Effector memory CD4-positive, alpha-beta T cell (primary cell): ENCODE data around the gene PLXNA4.

ENCODE experiments used
- DNase-seq, 3 donors: peaks; one replicate each; pipeline ENCODE4 v3.0.0-alpha.2; 2020
- H3K27ac ChIP-seq: 2 replicates; pipeline ENCODE4 v1.7.0; 2013; ENCODE audit warnings: mild to moderate bottlenecking, low read length, moderate library complexity; ENCODE audit not compliant: insufficient read depth, poor library complexity, severe bottlenecking
- H3K27me3 ChIP-seq: replicated peaks from 2 replicates; pipeline ENCODE4 v1.7.0; 2013; ENCODE audit warnings: mild to moderate bottlenecking, low read length; ENCODE audit not compliant: insufficient read depth, control insufficient read depth, poor library complexity, severe bottlenecking
- H3K36me3 ChIP-seq: 2 replicates; pipeline ENCODE4 v1.7.0; 2013; ENCODE audit warnings: mild to moderate bottlenecking, low read length, moderate library complexity; ENCODE audit not compliant: control insufficient read depth, insufficient read depth
- H3K4me1 ChIP-seq: 2 replicates; pipeline ENCODE4 v1.7.0; 2013; ENCODE audit warnings: low read length, mild to moderate bottlenecking; ENCODE audit not compliant: control insufficient read depth, insufficient read depth, poor library complexity, severe bottlenecking
- H3K4me3 ChIP-seq: 2 replicates; pipeline ENCODE4 v1.7.0; 2013; ENCODE audit warnings: low read length, low read depth, mild to moderate bottlenecking; ENCODE audit not compliant: insufficient read depth, poor library complexity, severe bottlenecking
- H3K9me3 ChIP-seq: 2 replicates; pipeline ENCODE4 v1.7.0; 2013; ENCODE audit warnings: mild to moderate bottlenecking, low read length, moderate library complexity; ENCODE audit not compliant: control insufficient read depth

Gene PLXNA4

DNA sequence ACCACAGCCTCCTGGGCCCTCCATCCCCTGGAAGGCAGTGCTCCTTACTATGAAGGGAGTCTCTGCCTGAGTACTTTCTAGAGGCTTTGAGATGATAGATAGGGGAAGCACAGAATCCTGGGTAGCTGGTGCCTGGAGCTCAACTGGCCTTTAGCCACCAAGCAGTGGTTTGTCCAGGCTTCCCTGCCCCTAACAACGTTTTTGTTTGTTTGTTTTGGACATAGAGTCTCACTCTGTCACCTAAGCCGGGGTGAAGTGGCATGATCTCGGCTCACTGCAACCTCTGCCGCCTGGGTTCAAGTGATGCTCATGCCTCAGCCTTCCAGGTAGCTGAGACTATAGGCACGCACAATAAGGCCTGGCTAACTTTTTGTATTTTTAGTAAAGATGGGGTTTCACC is 289.4 kb downstream of the PLXNA4 start:
- Histone ChIP-seq H3K27ac (no peak overlapping the region), H3K4me3 (no peak overlapping the region), H3K27me3 (no peaks in the 10 kb centered on the region), H3K4me1 (no peaks in the 10 kb centered on the region), H3K9me3 (no peaks in the 10 kb centered on the region), H3K36me3 (no peaks in the 10 kb centered on the region)
- DNase-seq = no peak

DNA sequence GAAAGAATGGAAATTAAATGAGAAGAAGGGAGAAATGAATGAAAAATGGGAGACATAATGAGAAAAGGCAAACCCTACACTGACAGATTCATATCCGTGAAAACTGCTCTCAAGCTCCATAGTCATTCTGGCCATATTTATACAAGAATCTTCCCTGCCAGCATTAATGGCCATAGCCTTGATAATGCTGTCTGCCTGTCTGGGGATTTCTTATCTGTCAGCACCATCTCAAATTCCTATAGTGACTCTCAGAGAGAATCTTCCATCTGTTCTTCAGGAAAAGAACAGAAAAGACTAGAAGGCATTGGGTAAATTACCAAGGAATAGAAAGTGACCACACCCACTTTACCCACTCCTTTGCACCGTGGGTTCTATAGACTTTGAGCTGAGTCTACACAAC is 295.9 kb downstream of the PLXNA4 start:
- Histone ChIP-seq H3K4me1 (no peaks in the 10 kb centered on the region), H3K36me3 (no peaks in the 10 kb centered on the region), H3K27me3 (no peaks in the 10 kb centered on the region), H3K9me3 (no peaks in the 10 kb centered on the region), H3K27ac (no peak overlapping the region), H3K4me3 (no peak overlapping the region)
- DNase-seq = no peak

DNA sequence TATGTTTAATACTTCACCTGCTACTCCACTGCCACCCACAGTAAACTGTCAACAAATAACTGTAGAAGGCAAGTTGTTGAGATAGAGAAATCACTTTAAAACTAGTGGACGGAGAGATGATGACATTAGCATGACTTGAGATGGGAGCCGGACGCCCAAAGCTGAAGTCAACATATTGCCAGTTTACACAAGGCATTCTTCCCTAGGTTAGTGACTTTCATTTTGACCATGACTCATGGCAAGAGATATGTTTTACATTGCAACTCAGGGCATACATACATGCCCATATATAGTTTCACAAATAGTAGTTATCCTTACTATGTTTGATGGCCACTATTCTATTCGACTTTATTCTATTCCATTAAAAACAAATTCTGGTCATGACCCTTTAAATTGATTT is 296.6 kb downstream of the PLXNA4 start:
- no peak overlapping the region for H3K27ac ChIP-seq

DNA sequence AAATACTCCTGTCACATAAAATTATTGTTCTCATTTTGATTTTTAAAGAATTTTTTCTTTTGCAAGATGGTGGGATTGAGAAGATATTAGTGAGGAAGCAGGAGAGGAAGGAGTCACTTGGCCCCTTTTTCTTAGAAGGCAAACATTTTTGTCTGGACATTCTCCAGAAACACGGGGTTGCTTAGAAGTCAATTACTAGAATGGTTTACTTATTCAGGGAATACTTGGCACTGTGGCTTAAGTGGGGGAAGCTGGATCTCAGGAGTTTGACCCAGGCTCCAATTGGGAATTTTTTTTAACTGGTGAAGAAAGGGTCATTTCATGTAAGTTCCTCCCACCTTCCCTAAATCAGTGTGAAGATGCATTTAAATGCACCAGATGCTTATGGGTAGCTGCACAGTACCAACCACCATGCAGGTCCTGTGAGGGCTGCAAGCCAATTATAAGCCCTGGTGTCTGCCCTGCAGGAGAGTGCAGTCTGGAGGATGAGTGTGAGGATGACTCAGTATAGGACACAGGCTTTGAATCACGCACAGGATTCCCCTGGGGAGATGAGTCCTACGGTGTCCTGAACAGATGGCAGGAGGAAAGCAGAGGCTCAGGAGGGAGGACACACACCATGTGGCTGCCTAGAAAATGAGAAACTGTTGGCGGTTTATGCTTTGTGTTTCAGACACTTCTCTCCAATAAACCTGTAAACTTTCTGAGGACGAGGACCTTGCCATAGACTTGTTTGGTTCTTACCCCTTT is 299.1 kb downstream of the PLXNA4 start:
- DNase-seq = no peak
- H3K9me3 ChIP-seq = no peaks in the 10 kb centered on the region
- H3K27me3 ChIP-seq = no peaks in the 10 kb centered on the region
- no peaks in the 10 kb centered on the region for H3K4me1 ChIP-seq
- no peak overlapping the region for H3K4me3 ChIP-seq
- no peaks in the 10 kb centered on the region for H3K36me3 ChIP-seq
- no peak overlapping the region for H3K27ac ChIP-seq

More for the DNA sequence above, 296.6 kb downstream of the PLXNA4 start:
- Histone ChIP-seq H3K4me3 (no peak overlapping the region), H3K9me3 (no peaks in the 10 kb centered on the region), H3K27me3 (no peaks in the 10 kb centered on the region), H3K36me3 (no peaks in the 10 kb centered on the region), H3K4me1 (no peaks in the 10 kb centered on the region)
- DNase-seq = no peak

DNA sequence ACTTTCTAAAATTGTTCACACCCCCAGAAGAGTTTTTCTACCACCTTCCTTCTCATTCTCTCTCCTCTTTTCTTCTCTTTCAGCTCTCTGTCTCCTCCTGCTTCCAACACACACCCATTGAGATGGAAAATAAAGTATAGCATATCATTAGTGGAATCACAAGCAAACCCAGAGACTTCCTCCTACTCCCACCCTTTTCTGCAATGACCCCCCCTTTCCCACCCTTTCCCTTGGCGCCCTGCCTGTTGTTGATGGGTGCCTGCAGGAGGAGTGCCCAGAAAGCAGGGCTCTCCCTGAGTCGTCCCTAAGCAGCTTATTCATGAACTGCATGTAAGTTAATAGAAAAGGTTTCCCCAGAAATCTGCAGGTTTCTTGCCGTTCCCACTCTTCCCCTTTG is 300.0 kb downstream of the PLXNA4 start:
- DNase-seq = no peak
- Histone ChIP-seq H3K27ac (no peak overlapping the region), H3K36me3 (no peaks in the 10 kb centered on the region), H3K4me3 (no peak overlapping the region), H3K4me1 (no peaks in the 10 kb centered on the region), H3K27me3 (no peaks in the 10 kb centered on the region), H3K9me3 (no peaks in the 10 kb centered on the region)

DNA sequence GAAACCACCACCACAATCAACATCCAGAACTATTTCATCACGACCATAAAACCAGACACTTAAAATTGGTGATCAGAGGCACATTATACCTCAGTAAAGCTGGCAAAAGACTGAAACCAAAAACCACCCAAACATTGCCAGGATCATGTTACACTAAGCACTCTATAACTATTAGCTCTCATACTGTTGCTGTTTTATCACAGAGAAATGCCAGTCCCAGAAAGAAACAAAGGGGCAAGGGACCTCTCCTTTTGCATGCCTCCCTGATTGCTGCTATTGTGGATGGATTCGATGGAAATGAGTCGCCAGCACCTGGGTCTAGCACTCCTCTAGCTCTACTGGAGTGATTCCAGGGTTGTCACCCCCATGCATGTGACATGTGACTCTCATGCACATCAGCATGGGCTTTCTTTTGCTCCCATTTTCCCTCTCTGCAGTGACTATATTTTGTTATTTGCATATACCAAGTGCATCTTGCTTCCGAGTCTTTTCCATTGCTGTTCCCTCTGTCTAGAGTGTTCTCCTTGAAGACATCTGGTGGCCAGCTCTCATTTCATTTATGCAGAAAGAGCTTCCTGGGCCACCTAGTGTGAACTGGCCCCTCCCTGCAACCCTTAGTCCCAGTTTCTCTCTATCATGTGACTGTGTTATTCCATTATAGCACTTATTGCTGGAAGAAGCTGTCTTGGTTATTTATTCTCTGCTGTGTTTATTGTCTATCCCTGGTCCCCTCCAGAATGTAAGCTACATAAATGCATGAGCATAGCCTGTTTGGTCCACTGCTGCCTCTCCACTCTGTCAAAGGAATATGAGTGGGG is 300.6 kb downstream of the PLXNA4 start:
- Histone ChIP-seq H3K36me3 (no peaks in the 10 kb centered on the region), H3K27me3 (no peaks in the 10 kb centered on the region), H3K9me3 (no peaks in the 10 kb centered on the region), H3K4me1 (no peaks in the 10 kb centered on the region), H3K4me3 (no peak overlapping the region), H3K27ac (no peak overlapping the region)
- DNase-seq = no peak

DNA sequence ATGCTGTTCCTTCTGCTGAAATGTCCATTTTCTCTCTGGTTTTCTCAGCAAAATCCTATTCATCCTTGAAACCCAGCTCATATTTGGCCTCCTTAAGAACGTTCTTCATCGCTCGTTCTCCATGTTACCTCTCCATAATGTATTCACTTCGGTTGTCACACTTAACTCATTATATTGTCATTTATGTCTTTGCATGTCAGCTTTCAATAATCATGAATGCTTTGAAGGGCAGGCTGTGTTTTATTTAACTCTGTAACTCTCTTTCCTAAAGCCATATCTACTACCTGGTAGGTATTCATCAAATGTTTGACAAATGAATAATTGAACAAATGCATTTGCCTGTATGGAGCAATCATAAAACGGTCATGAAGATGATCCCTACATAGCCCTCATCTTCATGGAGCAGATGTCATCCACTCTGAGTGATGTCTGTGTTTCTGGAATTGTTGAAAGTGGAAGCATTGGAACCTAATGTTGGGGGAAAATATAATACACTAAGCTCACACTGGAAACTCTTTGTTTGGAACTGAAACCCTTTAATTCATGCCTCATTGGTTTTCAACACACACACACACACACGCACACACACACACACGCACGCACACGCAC is 303.4 kb downstream of the PLXNA4 start:
- Histone ChIP-seq H3K9me3 (no peaks in the 10 kb centered on the region), H3K27me3 (no peaks in the 10 kb centered on the region), H3K4me1 (no peaks in the 10 kb centered on the region), H3K27ac (no peak overlapping the region), H3K36me3 (no peaks in the 10 kb centered on the region), H3K4me3 (no peak overlapping the region)
- no peak for DNase-seq

DNA sequence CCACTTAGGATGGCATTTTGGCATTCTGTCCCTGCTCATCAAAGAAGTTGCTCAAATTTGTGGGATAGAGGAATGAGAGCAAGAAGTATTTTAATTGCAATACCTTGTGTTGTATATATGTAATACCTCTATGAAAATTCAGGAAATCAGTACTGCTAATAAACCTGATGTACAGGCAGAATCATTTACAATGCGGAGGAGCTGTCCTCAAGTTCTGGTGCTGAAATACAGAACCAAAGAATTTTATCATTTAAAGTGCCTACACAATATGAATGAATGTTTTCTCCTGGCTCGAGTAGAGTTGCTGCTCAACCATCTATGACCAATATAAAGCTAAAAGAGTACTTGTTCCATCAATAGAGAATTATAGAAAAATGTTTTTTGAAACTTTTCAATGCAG is 305.8 kb downstream of the PLXNA4 start:
- no peaks in the 10 kb centered on the region for H3K9me3 ChIP-seq
- no peaks in the 10 kb centered on the region for H3K36me3 ChIP-seq
- H3K4me1 ChIP-seq = no peaks in the 10 kb centered on the region
- no peak overlapping the region for H3K4me3 ChIP-seq
- H3K27me3 ChIP-seq = no peaks in the 10 kb centered on the region
- H3K27ac ChIP-seq = no peak overlapping the region
- DNase-seq = no peak

DNA sequence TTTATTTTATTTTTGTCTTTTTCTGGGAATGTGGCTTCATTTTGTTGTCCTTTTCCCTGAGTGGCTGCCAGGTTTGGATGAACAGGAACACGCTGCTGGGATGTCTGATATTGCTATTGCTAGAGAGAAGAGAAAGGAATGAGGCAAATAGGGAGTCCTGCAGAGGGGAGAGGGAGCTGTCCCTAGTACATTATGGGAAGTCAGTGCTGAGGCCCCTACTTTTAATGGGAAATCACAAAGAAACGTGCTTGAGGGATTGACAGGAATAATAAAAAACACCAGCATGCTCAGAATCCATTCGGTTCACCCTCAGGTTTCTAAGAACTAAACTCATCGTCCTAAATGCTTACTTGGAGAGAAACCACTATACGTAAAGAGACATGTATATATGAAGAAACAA is 306.6 kb downstream of the PLXNA4 start:
- no peak overlapping the region for H3K27ac ChIP-seq
- DNase-seq = no peak
- no peaks in the 10 kb centered on the region for H3K27me3 ChIP-seq
- no peaks in the 10 kb centered on the region for H3K4me1 ChIP-seq
- no peak overlapping the region for H3K4me3 ChIP-seq
- no peaks in the 10 kb centered on the region for H3K36me3 ChIP-seq
- no peaks in the 10 kb centered on the region for H3K9me3 ChIP-seq

DNA sequence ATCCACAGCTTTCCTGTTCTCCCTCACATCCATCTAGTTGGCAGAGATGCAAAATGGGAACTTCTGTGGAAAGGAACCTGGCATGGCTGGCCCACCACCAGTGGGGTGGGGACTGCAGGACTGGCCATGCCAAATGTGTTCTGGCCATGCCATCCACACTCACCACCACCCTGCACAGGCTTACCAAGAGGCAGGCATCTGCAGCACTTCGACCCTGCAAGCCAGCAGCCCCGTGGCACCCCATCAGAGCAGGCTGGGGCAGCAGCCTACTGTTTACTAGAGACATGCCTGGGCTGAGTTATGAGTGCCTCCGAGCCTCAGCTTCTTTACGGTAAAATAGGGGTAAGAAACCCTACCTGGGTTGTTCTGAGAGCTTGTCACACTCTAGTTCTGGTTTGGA is 313.1 kb downstream of the PLXNA4 start:
- H3K27ac ChIP-seq = no peak overlapping the region
- no peak overlapping the region for H3K4me3 ChIP-seq
- H3K36me3 ChIP-seq = no peaks in the 10 kb centered on the region
- H3K27me3 ChIP-seq = no peaks in the 10 kb centered on the region
- no peaks in the 10 kb centered on the region for H3K9me3 ChIP-seq
- DNase-seq = no peak
- no peaks in the 10 kb centered on the region for H3K4me1 ChIP-seq
